H1 (cell line): ENCODE data around the gene KLK12. TPM values are rescaled to one million over a fixed set of nuclear protein-coding genes. Genes with fewer than 3 reads are reported as not detected.

Experiments used
- CTCF ChIA-PET: fragments of 300-600 bp; sonication (Branson Sonifier 250); formaldehyde crosslinking; loops from one replicate; lab custom pipeline; 2021; ENCODE audit not compliant: partially characterized antibody; lab: Charles Lee
- POLR2A ChIA-PET: fragments of 300-600 bp; sonication (Branson Sonifier 250); formaldehyde crosslinking; loops from one replicate; lab custom pipeline; 2021; ENCODE audit warnings: inconsistent platforms; ENCODE audit not compliant: partially characterized antibody; lab: Charles Lee
- DNase-seq, 2 experiments: peaks; one replicate each; pipeline versions ENCODE4 v3.0.0 to v3.0.0-alpha.2; 2010 to 2022; ENCODE audit warnings: low spot score in 2 of 2, low read depth in 1 of 2, mixed read lengths in 1 of 2
- FAIRE-seq: peaks from 2 replicates; lab custom pipeline; 2011; peaks lifted over from hg19 to GRCh38; lab: Jason Lieb, UNC
- H2AFZ ChIP-seq: 2 replicates; pipeline ENCODE4 v1.8.1; 2012; ENCODE audit warnings: low read length, inconsistent platforms
- H2AK5ac ChIP-seq: 2 replicates; pipeline ENCODE4 v1.6.1; 2013; ENCODE audit warnings: low read depth, low read length
- H2BK120ac ChIP-seq: replicated peaks from 2 replicates; pipeline ENCODE3; 2013; ENCODE audit warnings: low read depth, low read length, inconsistent platforms
- H2BK12ac ChIP-seq: 2 replicates; pipeline ENCODE4 v1.6.1; 2013; ENCODE audit warnings: low read depth, low read length
- H2BK15ac ChIP-seq: 2 replicates; pipeline ENCODE4 v1.6.1; 2013; ENCODE audit warnings: low read length
- H2BK20ac ChIP-seq: 2 replicates; pipeline ENCODE4 v1.6.1; 2013; ENCODE audit warnings: low read length
- H2BK5ac ChIP-seq: 2 replicates; pipeline ENCODE4 v1.6.1; 2013; ENCODE audit warnings: low read depth, low read length
- H3K14ac ChIP-seq: 2 replicates; pipeline ENCODE4 v1.6.1; 2013; ENCODE audit warnings: inconsistent platforms; ENCODE audit not compliant: insufficient read length
- H3K18ac ChIP-seq: 2 replicates; pipeline ENCODE4 v1.6.1; 2013; ENCODE audit warnings: low read length; ENCODE audit errors: extremely low read depth
- H3K23ac ChIP-seq: 2 replicates; pipeline ENCODE4 v1.6.1; 2013; ENCODE audit warnings: inconsistent platforms; ENCODE audit not compliant: insufficient read length
- H3K23me2 ChIP-seq: 2 replicates; pipeline ENCODE4 v1.6.1; 2013; ENCODE audit warnings: low read depth, low read length
- H3K27ac ChIP-seq: 2 replicates; pipeline ENCODE4 v1.6.1; 2011; ENCODE audit warnings: low read depth, low read length, inconsistent platforms
- H3K27me3 ChIP-seq, 4 experiments: replicated peaks in 1 of 4; 1 replicate in 1 of 4; 2 replicates in 3 of 4; pipeline versions ENCODE4 v1.6.1 to v1.8.1; 2011 to 2013; ENCODE audit warnings: low read length in 3 of 4, mild to moderate bottlenecking in 3 of 4, inconsistent platforms in 2 of 4, mixed read lengths in 2 of 4, moderate library complexity in 1 of 4; ENCODE audit not compliant: control insufficient read depth in 3 of 4, insufficient read depth in 3 of 4; ENCODE audit errors: extremely low read depth in 1 of 4
- H3K36me3 ChIP-seq, 4 experiments: 2 replicates each; pipeline versions ENCODE4 v1.6.1 to v1.8.1; 2011 to 2013; ENCODE audit warnings: mild to moderate bottlenecking in 4 of 4, low read length in 3 of 4, moderate library complexity in 2 of 4, control low read depth in 1 of 4, inconsistent platforms in 1 of 4; ENCODE audit not compliant: insufficient read depth in 4 of 4, control insufficient read depth in 2 of 4
- H3K4ac ChIP-seq: replicated peaks from 2 replicates; pipeline ENCODE3; 2013; ENCODE audit warnings: low read length, low read depth, mixed read lengths, inconsistent platforms; ENCODE audit not compliant: insufficient read length
- H3K4me1 ChIP-seq, 4 experiments: replicated peaks in 1 of 4; 1 replicate in 1 of 4; 2 replicates in 3 of 4; pipeline versions ENCODE4 v1.6.1 to v1.8.1; 2011 to 2013; ENCODE audit warnings: low read length in 3 of 4, inconsistent platforms in 2 of 4, mixed read lengths in 1 of 4; ENCODE audit not compliant: insufficient read depth in 4 of 4, control insufficient read depth in 3 of 4
- H3K4me2 ChIP-seq, 2 experiments: 2 replicates each; pipeline versions ENCODE4 v1.6.1 to v1.8.1; 2011 to 2013; ENCODE audit warnings: low read depth in 2 of 2, low read length in 2 of 2, control low read depth in 1 of 2, inconsistent platforms in 1 of 2, mild to moderate bottlenecking in 1 of 2; ENCODE audit not compliant: insufficient read depth in 1 of 2
- H3K4me3 ChIP-seq, 4 experiments: fragments of 200-600, 300-600 bp in 1 of 4; sonication (generic), shearing (Covaris generic), sonication (Bioruptor Twin) in 1 of 4; 2 replicates each; pipeline versions ENCODE4 v1.5.1 to v1.8.1; 2011 to 2016; ENCODE audit warnings: low read length in 4 of 4, low read depth in 3 of 4, control low read depth in 2 of 4, inconsistent platforms in 2 of 4, mild to moderate bottlenecking in 2 of 4, mixed read lengths in 1 of 4, moderate library complexity in 1 of 4; ENCODE audit not compliant: insufficient read depth in 2 of 4; ENCODE audit errors: extremely low read depth in 1 of 4
- H3K56ac ChIP-seq: replicated peaks from 2 replicates; pipeline ENCODE3; 2013; ENCODE audit warnings: low read depth, mild to moderate bottlenecking, mixed read lengths, low read length, inconsistent platforms; ENCODE audit not compliant: insufficient read length
- H3K79me1 ChIP-seq: 2 replicates; pipeline ENCODE4 v1.6.1; 2013; ENCODE audit warnings: low read depth, low read length, control low read depth
- H3K79me2 ChIP-seq, 2 experiments: 2 replicates each; pipeline versions ENCODE4 v1.6.1 to v1.8.1; 2012 to 2013; ENCODE audit warnings: low read length in 2 of 2, mild to moderate bottlenecking in 2 of 2, inconsistent platforms in 1 of 2; ENCODE audit not compliant: insufficient read depth in 2 of 2, control insufficient read depth in 1 of 2
- H3K9ac ChIP-seq, 4 experiments: replicated peaks in 1 of 4; 1 replicate in 1 of 4; 2 replicates in 3 of 4; pipeline versions ENCODE4 v1.6.1 to v1.8.1; 2011 to 2013; ENCODE audit warnings: low read depth in 3 of 4, low read length in 3 of 4, control low read depth in 2 of 4, mild to moderate bottlenecking in 2 of 4, moderate library complexity in 2 of 4, inconsistent platforms in 1 of 4; ENCODE audit errors: extremely low read depth in 1 of 4
- H3K9me3 ChIP-seq, 2 experiments: 2 replicates each; pipeline versions ENCODE4 v1.6.1 to v1.8.1; 2012 to 2013; ENCODE audit warnings: mild to moderate bottlenecking in 2 of 2, moderate library complexity in 2 of 2, control low read depth in 1 of 2, inconsistent platforms in 1 of 2, low read depth in 1 of 2, low read length in 1 of 2, mixed read lengths in 1 of 2; ENCODE audit not compliant: insufficient read depth in 2 of 2
- H4K20me1 ChIP-seq, 2 experiments: replicated peaks in 1 of 2; 2 replicates each; pipeline versions ENCODE3 to v1.8.1; 2011 to 2013; ENCODE audit warnings: inconsistent platforms in 2 of 2, low read length in 2 of 2, mild to moderate bottlenecking in 1 of 2; ENCODE audit not compliant: insufficient read depth in 2 of 2, control insufficient read depth in 1 of 2
- H4K5ac ChIP-seq: 2 replicates; pipeline ENCODE4 v1.6.1; 2013; ENCODE audit warnings: low read length, low read depth, mixed read lengths, inconsistent platforms; ENCODE audit not compliant: insufficient read length
- H4K8ac ChIP-seq: 2 replicates; pipeline ENCODE4 v1.8.0; 2013; ENCODE audit warnings: mild to moderate bottlenecking, moderate library complexity, low read length, inconsistent platforms; ENCODE audit not compliant: insufficient read depth; ENCODE audit errors: extremely low read depth
- H4K91ac ChIP-seq: replicated peaks from 2 replicates; pipeline ENCODE3; 2013; ENCODE audit warnings: low read length, mixed read lengths, inconsistent platforms; ENCODE audit not compliant: insufficient read length
- ASH2L ChIP-seq: fragments of 200-600, 300-600 bp; sonication (generic); IDR thresholded peaks from one replicate; pipeline ENCODE4 v1.7.1; 2017; ENCODE audit warnings: low read length
- CBX5 ChIP-seq: fragments of 300-800, 300-1000 bp; sonication (generic); IDR thresholded peaks from 2 replicates; pipeline ENCODE4 v1.7.1; 2016; ENCODE audit warnings: antibody characterized with exemption, low read length, low read depth
- CHD1 ChIP-seq: IDR thresholded peaks from 2 replicates; pipeline ENCODE4 v1.6.1; 2012; ENCODE audit warnings: low read depth, low read length, improper control_type of control experiment
- CTCF ChIP-seq, 3 experiments: IDR thresholded peaks; 1 replicate in 2 of 3; 2 replicates in 1 of 3; pipeline versions ENCODE4 v1.5.1 to v1.6.1; 2011; ENCODE audit warnings: low read length in 3 of 3, mild to moderate bottlenecking in 3 of 3, inconsistent platforms in 2 of 3, low read depth in 1 of 3, moderate library complexity in 1 of 3; ENCODE audit not compliant: insufficient read depth in 1 of 3; ENCODE audit errors: control extremely low read depth in 1 of 3
- JUND ChIP-seq: IDR thresholded peaks from 2 replicates; pipeline ENCODE4 v1.6.1; 2011; ENCODE audit warnings: mild to moderate bottlenecking, improper control_type of control experiment, low read length
- MAFK ChIP-seq: IDR thresholded peaks from 2 replicates; pipeline ENCODE4 v1.6.1; 2012; ENCODE audit warnings: low read depth, mild to moderate bottlenecking, improper control_type of control experiment, low read length
- POLR2AphosphoS5 ChIP-seq: IDR thresholded peaks from 2 replicates; pipeline ENCODE4 v1.6.1; 2011; ENCODE audit warnings: low read depth, low read length
- RNF2 ChIP-seq: fragments of 200-900, 300-1000 bp; sonication (generic); IDR thresholded peaks from 2 replicates; pipeline ENCODE4 v1.7.1; 2016; ENCODE audit warnings: borderline replicate concordance, low read depth, mild to moderate bottlenecking, antibody characterized with exemption, low read length; ENCODE audit not compliant: poor library complexity, severe bottlenecking; ENCODE audit errors: missing control alignments
- TBP ChIP-seq: IDR thresholded peaks from 2 replicates; pipeline ENCODE4 v1.6.1; 2011; ENCODE audit warnings: low read depth, low read length, improper control_type of control experiment
- WGBS, 2 experiments: shearing (Covaris generic) in 1 of 2; methylation state at CpG; one replicate each; pipeline versions ENCODE4 v1.1.6 to v1.1.7; 2013 to 2015; ENCODE audit warnings: low lambda C conversion rate in 2 of 2, mixed read lengths in 2 of 2, inconsistent platforms in 1 of 2, low coverage in 1 of 2, missing lambda C conversion rate in 1 of 2; ENCODE audit not compliant: insufficient replicate concordance in 2 of 2, insufficient coverage in 1 of 2, insufficient read length in 1 of 2; ENCODE audit errors: extremely low coverage in 1 of 2, missing lambda C conversion rate in 1 of 2; 5-methylcytosine and 5-hydroxymethylcytosine counted together
- polyA plus RNA-seq, 7 experiments: library from polyadenylated mRNA; depleted of rRNA in 3 of 7; stranded (reverse) in 5 of 7; unstranded in 2 of 7; fragments of >200 nt in 5 of 7; fragments of 200-250 nt in 2 of 7; gene quantifications; 1 replicate in 5 of 7; 2 replicates in 1 of 7; 4 replicates in 1 of 7; pipeline versions ENCODE4 v1.2.1 to v1.2.3, GENCODE V29; 2011 to 2013; ENCODE audit warnings: missing spikeins in 2 of 7, mixed read lengths in 2 of 7
- total RNA-seq: library from RNA; stranded (reverse); fragmentation: NEBNext Ultra II Directional; extraction: Animal tissue kit (Norgen Biotek cat#: 25700); gene quantifications from 2 replicates; pipeline ENCODE4 v1.2.1, GENCODE V29; 2021

Gene KLK12
- total and polyA plus RNA-seq, 2 of the 8 experiments (the other 6 are each of a cell fraction or from before 2014, with no cell fraction given), result 0.24 TPM; not detected in 1

GRCh38 chr19:50980208-50980607 lies 54.6 kb downstream of the KLK12 start:
- FAIRE-seq (no peak), DNase-seq (no peak)
- Histone ChIP-seq H2BK15ac (no peak overlapping the region), H3K9me3 (no peaks in the 10 kb centered on the region), H2BK20ac (no peak overlapping the region), H4K8ac (no peak overlapping the region), H3K23ac (no peak overlapping the region), H3K9ac (no peak overlapping the region; a peak in 1 of 7 replicates), H4K20me1 (no peaks in the 10 kb centered on the region), H3K79me2 (no peaks in the 10 kb centered on the region), H2BK5ac (no peak overlapping the region), H3K18ac (peak overlapping the region; percentile 60; the same call in 1 of the 2 replicates), H3K23me2 (peaks cover 2% of the 10 kb centered on the region; the same call in 1 of the 2 replicates), H3K27me3 (peaks cover 0 to 6% (median 1%) of the 10 kb centered on the region in 4 experiments; a peak in 2 of 7 replicates), H2AFZ (no peak overlapping the region), H4K91ac (no peak overlapping the region), H3K4ac (no peak overlapping the region), H3K4me2 (peak overlapping the region in 1 of 2 experiments; percentile 20; a peak in 1 of 4 replicates), H2AK5ac (no peak overlapping the region), H2BK12ac (no peak overlapping the region), H3K4me1 (peaks cover 3 to 30% (median 16%) of the 10 kb centered on the region in 4 experiments; a peak in 5 of 7 replicates), H3K36me3 (0 out of 8 replicates have a peak, but pooled peaks cover 0 to 3% (median 0%) of the 10 kb centered on the region in 4 experiments), H2BK120ac (no peak overlapping the region), H3K27ac (no peak overlapping the region), H4K5ac (no peak overlapping the region), H3K79me1 (no peaks in the 10 kb centered on the region), H3K14ac (no peak overlapping the region), H3K56ac (no peak overlapping the region), H3K4me3 (no peak overlapping the region)
- POLR2A ChIA-PET, result interaction anchor here (0.7 to 1.1 kb wide), 3 partner anchors 14 to 37 kb away, joined by 3 to 4 read pairs (median 4); no protein-coding TSS in a partner anchor
- CTCF ChIA-PET, result interaction anchor here (1.2 to 1.3 kb wide), 3 partner anchors 22 to 116 kb away, joined by 3 to 4 read pairs (median 3); no protein-coding TSS in a partner anchor
- WGBS, 2 experiments, result 65% methylated on average over 12 of the region's 13 CpGs; no CpG with 5 or more reads in 1 of the 2 experiments
- TF ChIP-seq CBX5 (no peak), CTCF (IDR thresholded peaks at IDR 0.05; ENCODE audit: control extremely low read depth in 1 of 3, insufficient read depth in 1 of 3, low read depth in 1 of 3, low read length in 3 of 3) (no peak), POLR2AphosphoS5 (no peak), TBP (no peak), ASH2L (no peak), CHD1 (no peak), RNF2 (no peak), JUND (no peak), MAFK (no peak)
